Stimulated activated CD4-positive, alpha-beta T cell treated with anti-CD3 and anti-CD28 coated beads, Interleukin-15, amount 100 ng/mL, for 48 hours (primary cell): ENCODE data around the gene NFIA.

Experiments used
- DNase-seq, 2 donors: peaks; one replicate each; pipeline ENCODE4 v3.0.0-alpha.2; 2020; ENCODE audit warnings: low read depth in 2 of 2

Gene NFIA

GRCh38 chr1:61432616-61433388 lies 350.4 kb downstream of the NFIA start:
- no peak for DNase-seq

- DNase-seq, result no peak
Measured at GRCh38 chr1:61433646-61434045, 351.3 kb downstream of the NFIA start.

GRCh38 chr1:61434276-61434675 lies 351.9 kb downstream of the NFIA start:
- DNase-seq, result no peak

GRCh38 chr1:61435226-61435625 lies 352.9 kb downstream of the NFIA start:
- no peak for DNase-seq

GRCh38 chr1:61436016-61436415 lies 353.7 kb downstream of the NFIA start:
- no peak for DNase-seq

GRCh38 chr1:61436491-61437120 lies 354.2 kb downstream of the NFIA start:
- DNase-seq, result no peak

GRCh38 chr1:61439234-61439633 lies 356.9 kb downstream of the NFIA start:
- DNase-seq, result no peak

- DNase-seq, result no peak
Measured at GRCh38 chr1:61441723-61442262, 359.4 kb downstream of the NFIA start.

GRCh38 chr1:61442544-61442943 lies 360.2 kb downstream of the NFIA start:
- DNase-seq, result no peak

GRCh38 chr1:61444288-61444687 lies 361.9 kb downstream of the NFIA start:
- DNase-seq, result no peak

- no peak for DNase-seq
Measured at GRCh38 chr1:61445269-61445825, 363.0 kb downstream of the NFIA start.

- DNase-seq, result no peak
Measured at GRCh38 chr1:61446531-61446991, 364.2 kb downstream of the NFIA start.

- DNase-seq, result no peak
Measured at GRCh38 chr1:61447106-61447967, 365.0 kb downstream of the NFIA start.

GRCh38 chr1:61447968-61448430 lies 365.6 kb downstream of the NFIA start:
- DNase-seq, result no peak

- no peak for DNase-seq
Measured at GRCh38 chr1:61448914-61449313, 366.6 kb downstream of the NFIA start.

- DNase-seq, result no peak
Measured at GRCh38 chr1:61449410-61449809, 367.0 kb downstream of the NFIA start.

GRCh38 chr1:61450454-61450853 lies 368.1 kb downstream of the NFIA start:
- DNase-seq, result no peak

GRCh38 chr1:61450872-61451571 lies 368.7 kb downstream of the NFIA start:
- DNase-seq, result no peak

- no peak for DNase-seq
Measured at GRCh38 chr1:61451572-61451968, 369.2 kb downstream of the NFIA start.

- DNase-seq, result no peak
Measured at GRCh38 chr1:61452176-61453035, 370.0 kb downstream of the NFIA start.
